IMR-90 (cell line): ENCODE results near the gene LENG1.

Experiments used
- BHLHE40 ChIP-seq: fragments of 150-350 bp; IDR thresholded peaks from 2 replicates; pipeline ENCODE4 v1.6.1; 2016; ENCODE audit warnings: mild to moderate bottlenecking, low read depth, low read length
- CHD1 ChIP-seq: IDR thresholded peaks from 2 replicates; pipeline ENCODE4 v1.6.1; 2012; ENCODE audit warnings: low read depth, low read length, improper control_type of control experiment
- ELK1 ChIP-seq: fragments of 150-350 bp; IDR thresholded peaks from 2 replicates; pipeline ENCODE4 v1.6.1; 2016; ENCODE audit warnings: low read depth, mild to moderate bottlenecking, low read length, moderate library complexity, borderline replicate concordance
- FOS ChIP-seq: fragments of 150-350 bp; IDR thresholded peaks from 2 replicates; pipeline ENCODE4 v1.6.1; 2016; ENCODE audit warnings: low read depth, low read length
- MAFK ChIP-seq: IDR thresholded peaks from 2 replicates; pipeline ENCODE4 v1.6.1; 2012; ENCODE audit warnings: low read depth, low read length, improper control_type of control experiment
- MXI1 ChIP-seq: IDR thresholded peaks from 2 replicates; pipeline ENCODE4 v1.6.1; 2012; ENCODE audit warnings: low read depth, mild to moderate bottlenecking, low read length, moderate library complexity, borderline replicate concordance
- NFE2L2 ChIP-seq: fragments of 150-350 bp; IDR thresholded peaks from 2 replicates; pipeline ENCODE4 v1.6.1; 2016; ENCODE audit warnings: low read depth, mild to moderate bottlenecking, low read length
- POLR2A ChIP-seq: IDR thresholded peaks from 2 replicates; pipeline ENCODE4 v1.6.1; 2012; ENCODE audit warnings: mild to moderate bottlenecking, low read depth, low read length
- RAD21 ChIP-seq: IDR thresholded peaks from 2 replicates; pipeline ENCODE4 v1.6.1; 2012; ENCODE audit warnings: low read length, improper control_type of control experiment
- RFX5 ChIP-seq: IDR thresholded peaks from 2 replicates; pipeline ENCODE4 v1.8.0; 2012; ENCODE audit warnings: low read depth, mild to moderate bottlenecking, low read length, moderate library complexity
- SMC3 ChIP-seq: fragments of 150-350 bp; IDR thresholded peaks from 2 replicates; pipeline ENCODE4 v1.6.1; 2016; ENCODE audit warnings: low read depth, mild to moderate bottlenecking, antibody characterized with exemption, low read length, moderate library complexity
- USF2 ChIP-seq: fragments of 150-350 bp; IDR thresholded peaks from 2 replicates; pipeline ENCODE4 v1.6.1; 2017; ENCODE audit warnings: mild to moderate bottlenecking, antibody characterized with exemption, low read length, low read depth
- TF ChIP-seq, protein P1 (sequence below): conservative IDR thresholded peaks from 2 replicates; pipeline ENCODE4 v1.5.1; 2012; ENCODE audit warnings: mild to moderate bottlenecking, low read depth, low read length, improper control_type of control experiment

DNA sequence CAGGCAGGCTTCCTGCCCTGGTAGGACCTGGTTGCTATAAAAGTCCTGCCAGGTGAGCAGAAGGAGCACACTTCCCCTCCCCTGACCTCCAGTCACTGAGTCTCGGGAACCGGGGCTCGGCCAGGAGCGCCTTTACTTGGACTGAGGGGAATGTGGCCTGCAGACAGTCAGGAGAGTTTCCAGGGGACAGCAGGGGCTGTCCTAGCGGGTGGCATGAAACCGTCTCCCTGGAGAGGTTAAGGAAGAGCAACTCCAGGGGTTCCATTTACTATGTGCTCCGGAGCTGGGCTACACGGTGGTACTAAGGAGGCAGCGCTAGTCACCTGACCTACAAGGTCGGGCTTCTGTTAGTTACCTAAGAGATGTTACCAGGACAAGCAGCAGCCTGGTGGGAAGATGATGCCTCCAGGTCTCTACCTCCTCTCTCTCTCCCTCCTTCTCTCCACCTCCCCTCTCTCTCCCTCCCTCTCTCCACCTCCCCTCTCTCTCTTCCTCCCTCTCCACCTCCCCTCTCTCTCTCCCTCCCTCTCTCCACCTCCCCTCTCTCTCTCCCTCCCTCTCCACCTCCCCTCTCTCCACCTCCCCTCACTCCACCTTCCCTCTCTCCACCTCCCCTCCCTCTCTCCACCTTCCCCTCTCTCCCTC lies 26.1 kb downstream of the LENG1 start:
- TF ChIP-seq ELK1, result no peak
- TF ChIP-seq, protein P1, sequence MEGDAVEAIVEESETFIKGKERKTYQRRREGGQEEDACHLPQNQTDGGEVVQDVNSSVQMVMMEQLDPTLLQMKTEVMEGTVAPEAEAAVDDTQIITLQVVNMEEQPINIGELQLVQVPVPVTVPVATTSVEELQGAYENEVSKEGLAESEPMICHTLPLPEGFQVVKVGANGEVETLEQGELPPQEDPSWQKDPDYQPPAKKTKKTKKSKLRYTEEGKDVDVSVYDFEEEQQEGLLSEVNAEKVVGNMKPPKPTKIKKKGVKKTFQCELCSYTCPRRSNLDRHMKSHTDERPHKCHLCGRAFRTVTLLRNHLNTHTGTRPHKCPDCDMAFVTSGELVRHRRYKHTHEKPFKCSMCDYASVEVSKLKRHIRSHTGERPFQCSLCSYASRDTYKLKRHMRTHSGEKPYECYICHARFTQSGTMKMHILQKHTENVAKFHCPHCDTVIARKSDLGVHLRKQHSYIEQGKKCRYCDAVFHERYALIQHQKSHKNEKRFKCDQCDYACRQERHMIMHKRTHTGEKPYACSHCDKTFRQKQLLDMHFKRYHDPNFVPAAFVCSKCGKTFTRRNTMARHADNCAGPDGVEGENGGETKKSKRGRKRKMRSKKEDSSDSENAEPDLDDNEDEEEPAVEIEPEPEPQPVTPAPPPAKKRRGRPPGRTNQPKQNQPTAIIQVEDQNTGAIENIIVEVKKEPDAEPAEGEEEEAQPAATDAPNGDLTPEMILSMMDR, result no peak
- no peak for TF ChIP-seq FOS
- no peak for TF ChIP-seq RFX5
- TF ChIP-seq MXI1, result no peak
- no peak for TF ChIP-seq RAD21
- TF ChIP-seq SMC3, result no peak
- no peak for TF ChIP-seq BHLHE40
- no peak for TF ChIP-seq POLR2A
- no peak for TF ChIP-seq MAFK
- TF ChIP-seq USF2, result no peak
- TF ChIP-seq NFE2L2, result no peak
- no peak for TF ChIP-seq CHD1
